HG03469 (cell line): ENCODE results near the gene CHD9NB.
"Not testable (repeated sequence)": the region's sequence is repeated elsewhere in the genome, so short reads cannot be mapped to it uniquely, and the experiment has no call there.

Experiments
- ATAC-seq: cut with Tn5 transposase; IDR thresholded peaks from one replicate; pipeline ENCODE4 v1.9.1; 2021; ENCODE audit warnings: mild to moderate bottlenecking, moderate library complexity, moderate number of reproducible peaks; ENCODE audit not compliant: unreplicated experiment

The CHD9NB gene

GRCh38 chr16:53058441-53058840, 5.7 kb upstream of the CHD9NB start:
- ATAC-seq = no peak

- no peak for ATAC-seq
Observed at GRCh38 chr16:53057658-53058057, 5.0 kb upstream of the CHD9NB start.

GRCh38 chr16:53056392-53056881, 3.7 kb upstream of the CHD9NB start:
- no peak for ATAC-seq

- no peak for ATAC-seq
Observed at GRCh38 chr16:53055541-53056391, 3.1 kb upstream of the CHD9NB start.

- peak; percentile 67 for ATAC-seq
Observed at GRCh38 chr16:53054670-53055485, 2.2 kb upstream of the CHD9NB start, which contains the start of gene CHD9. CHD9 (plus strand) TSS chr16:53054991; CDS start chr16:53156090, 101,099 bp downstream.

- peak; percentile 22 for ATAC-seq
Observed at GRCh38 chr16:53053967-53054669, 1.4 kb upstream of the CHD9NB start.

- ATAC-seq = not testable (repeated sequence)
Observed at GRCh38 chr16:53051255-53051654, 1.4 kb downstream of the CHD9NB start.

- ATAC-seq = no peak
Observed at GRCh38 chr16:53048139-53048915, 4.4 kb downstream of the CHD9NB start.

GRCh38 chr16:53047515-53047914, 5.2 kb downstream of the CHD9NB start:
- ATAC-seq = not testable (repeated sequence)

- ATAC-seq = no peak
Observed at GRCh38 chr16:53045341-53046220, 7.1 kb downstream of the CHD9NB start.

- no peak for ATAC-seq
Observed at GRCh38 chr16:53043986-53044601, 8.6 kb downstream of the CHD9NB start.

- no peak for ATAC-seq
Observed at GRCh38 chr16:53043428-53043831, 9.3 kb downstream of the CHD9NB start.

GRCh38 chr16:53042235-53042701, 10.4 kb downstream of the CHD9NB start:
- ATAC-seq = no peak

- ATAC-seq = peak; percentile 59
Observed at GRCh38 chr16:53041320-53042051, 11.2 kb downstream of the CHD9NB start.

- ATAC-seq = no peak
Observed at GRCh38 chr16:53040788-53041187, 11.9 kb downstream of the CHD9NB start.

- not testable (repeated sequence) for ATAC-seq
Observed at GRCh38 chr16:53036711-53037110, 16.0 kb downstream of the CHD9NB start.

GRCh38 chr16:53036066-53036465, 16.6 kb downstream of the CHD9NB start:
- no peak for ATAC-seq
